H1 (cell line): ENCODE results near the gene KDR. TPM values are rescaled to one million over a fixed set of nuclear protein-coding genes. Genes with fewer than 3 reads are reported as not detected.

Experiments used
- polyA plus RNA-seq, 7 experiments: library from polyadenylated mRNA; depleted of rRNA in 3 of 7; stranded (reverse) in 5 of 7; unstranded in 2 of 7; fragments of >200 nt in 5 of 7; fragments of 200-250 nt in 2 of 7; gene quantifications; 1 replicate in 5 of 7; 2 replicates in 1 of 7; 4 replicates in 1 of 7; pipeline versions ENCODE4 v1.2.1 to v1.2.3, GENCODE V29; 2011 to 2013; ENCODE audit warnings: missing spikeins in 2 of 7, mixed read lengths in 2 of 7
- total RNA-seq: library from RNA; stranded (reverse); fragmentation: NEBNext Ultra II Directional; extraction: Animal tissue kit (Norgen Biotek cat#: 25700); gene quantifications from 2 replicates; pipeline ENCODE4 v1.2.1, GENCODE V29; 2021
- TF ChIP-seq, protein P1 (sequence below): fragments of 300-600 bp; sonication (generic); IDR thresholded peaks from 2 replicates; pipeline ENCODE4 v1.7.1; 2012; ENCODE audit warnings: low read length, moderate library complexity, mild to moderate bottlenecking, inconsistent platforms; ENCODE audit not compliant: insufficient replicate concordance

Gene KDR
- total and polyA plus RNA-seq, 2 of the 8 experiments (the other 6 are each of a cell fraction or from before 2014, with no cell fraction given), result 69.3 to 106 TPM

DNA sequence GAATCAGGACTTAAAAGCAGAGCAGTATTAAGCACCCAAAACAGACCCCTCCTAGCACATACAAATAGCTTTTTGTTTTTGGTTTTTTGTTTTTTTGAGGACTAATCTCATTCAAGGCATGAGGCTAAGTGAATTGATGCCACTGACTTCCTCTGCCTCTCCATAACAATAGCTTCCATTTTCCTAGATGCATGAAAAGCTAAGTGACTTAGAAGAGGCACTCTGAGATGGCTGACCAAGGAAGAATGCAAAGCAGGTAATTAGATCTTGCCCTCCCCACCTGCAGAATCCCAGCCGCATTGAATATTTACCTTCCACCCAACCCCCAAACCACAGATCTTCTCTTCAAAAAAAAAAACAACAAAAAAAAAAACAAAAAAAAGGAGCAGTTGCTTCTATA, 7.4 kb upstream of the KDR start (continued):
- TF ChIP-seq, protein P1, sequence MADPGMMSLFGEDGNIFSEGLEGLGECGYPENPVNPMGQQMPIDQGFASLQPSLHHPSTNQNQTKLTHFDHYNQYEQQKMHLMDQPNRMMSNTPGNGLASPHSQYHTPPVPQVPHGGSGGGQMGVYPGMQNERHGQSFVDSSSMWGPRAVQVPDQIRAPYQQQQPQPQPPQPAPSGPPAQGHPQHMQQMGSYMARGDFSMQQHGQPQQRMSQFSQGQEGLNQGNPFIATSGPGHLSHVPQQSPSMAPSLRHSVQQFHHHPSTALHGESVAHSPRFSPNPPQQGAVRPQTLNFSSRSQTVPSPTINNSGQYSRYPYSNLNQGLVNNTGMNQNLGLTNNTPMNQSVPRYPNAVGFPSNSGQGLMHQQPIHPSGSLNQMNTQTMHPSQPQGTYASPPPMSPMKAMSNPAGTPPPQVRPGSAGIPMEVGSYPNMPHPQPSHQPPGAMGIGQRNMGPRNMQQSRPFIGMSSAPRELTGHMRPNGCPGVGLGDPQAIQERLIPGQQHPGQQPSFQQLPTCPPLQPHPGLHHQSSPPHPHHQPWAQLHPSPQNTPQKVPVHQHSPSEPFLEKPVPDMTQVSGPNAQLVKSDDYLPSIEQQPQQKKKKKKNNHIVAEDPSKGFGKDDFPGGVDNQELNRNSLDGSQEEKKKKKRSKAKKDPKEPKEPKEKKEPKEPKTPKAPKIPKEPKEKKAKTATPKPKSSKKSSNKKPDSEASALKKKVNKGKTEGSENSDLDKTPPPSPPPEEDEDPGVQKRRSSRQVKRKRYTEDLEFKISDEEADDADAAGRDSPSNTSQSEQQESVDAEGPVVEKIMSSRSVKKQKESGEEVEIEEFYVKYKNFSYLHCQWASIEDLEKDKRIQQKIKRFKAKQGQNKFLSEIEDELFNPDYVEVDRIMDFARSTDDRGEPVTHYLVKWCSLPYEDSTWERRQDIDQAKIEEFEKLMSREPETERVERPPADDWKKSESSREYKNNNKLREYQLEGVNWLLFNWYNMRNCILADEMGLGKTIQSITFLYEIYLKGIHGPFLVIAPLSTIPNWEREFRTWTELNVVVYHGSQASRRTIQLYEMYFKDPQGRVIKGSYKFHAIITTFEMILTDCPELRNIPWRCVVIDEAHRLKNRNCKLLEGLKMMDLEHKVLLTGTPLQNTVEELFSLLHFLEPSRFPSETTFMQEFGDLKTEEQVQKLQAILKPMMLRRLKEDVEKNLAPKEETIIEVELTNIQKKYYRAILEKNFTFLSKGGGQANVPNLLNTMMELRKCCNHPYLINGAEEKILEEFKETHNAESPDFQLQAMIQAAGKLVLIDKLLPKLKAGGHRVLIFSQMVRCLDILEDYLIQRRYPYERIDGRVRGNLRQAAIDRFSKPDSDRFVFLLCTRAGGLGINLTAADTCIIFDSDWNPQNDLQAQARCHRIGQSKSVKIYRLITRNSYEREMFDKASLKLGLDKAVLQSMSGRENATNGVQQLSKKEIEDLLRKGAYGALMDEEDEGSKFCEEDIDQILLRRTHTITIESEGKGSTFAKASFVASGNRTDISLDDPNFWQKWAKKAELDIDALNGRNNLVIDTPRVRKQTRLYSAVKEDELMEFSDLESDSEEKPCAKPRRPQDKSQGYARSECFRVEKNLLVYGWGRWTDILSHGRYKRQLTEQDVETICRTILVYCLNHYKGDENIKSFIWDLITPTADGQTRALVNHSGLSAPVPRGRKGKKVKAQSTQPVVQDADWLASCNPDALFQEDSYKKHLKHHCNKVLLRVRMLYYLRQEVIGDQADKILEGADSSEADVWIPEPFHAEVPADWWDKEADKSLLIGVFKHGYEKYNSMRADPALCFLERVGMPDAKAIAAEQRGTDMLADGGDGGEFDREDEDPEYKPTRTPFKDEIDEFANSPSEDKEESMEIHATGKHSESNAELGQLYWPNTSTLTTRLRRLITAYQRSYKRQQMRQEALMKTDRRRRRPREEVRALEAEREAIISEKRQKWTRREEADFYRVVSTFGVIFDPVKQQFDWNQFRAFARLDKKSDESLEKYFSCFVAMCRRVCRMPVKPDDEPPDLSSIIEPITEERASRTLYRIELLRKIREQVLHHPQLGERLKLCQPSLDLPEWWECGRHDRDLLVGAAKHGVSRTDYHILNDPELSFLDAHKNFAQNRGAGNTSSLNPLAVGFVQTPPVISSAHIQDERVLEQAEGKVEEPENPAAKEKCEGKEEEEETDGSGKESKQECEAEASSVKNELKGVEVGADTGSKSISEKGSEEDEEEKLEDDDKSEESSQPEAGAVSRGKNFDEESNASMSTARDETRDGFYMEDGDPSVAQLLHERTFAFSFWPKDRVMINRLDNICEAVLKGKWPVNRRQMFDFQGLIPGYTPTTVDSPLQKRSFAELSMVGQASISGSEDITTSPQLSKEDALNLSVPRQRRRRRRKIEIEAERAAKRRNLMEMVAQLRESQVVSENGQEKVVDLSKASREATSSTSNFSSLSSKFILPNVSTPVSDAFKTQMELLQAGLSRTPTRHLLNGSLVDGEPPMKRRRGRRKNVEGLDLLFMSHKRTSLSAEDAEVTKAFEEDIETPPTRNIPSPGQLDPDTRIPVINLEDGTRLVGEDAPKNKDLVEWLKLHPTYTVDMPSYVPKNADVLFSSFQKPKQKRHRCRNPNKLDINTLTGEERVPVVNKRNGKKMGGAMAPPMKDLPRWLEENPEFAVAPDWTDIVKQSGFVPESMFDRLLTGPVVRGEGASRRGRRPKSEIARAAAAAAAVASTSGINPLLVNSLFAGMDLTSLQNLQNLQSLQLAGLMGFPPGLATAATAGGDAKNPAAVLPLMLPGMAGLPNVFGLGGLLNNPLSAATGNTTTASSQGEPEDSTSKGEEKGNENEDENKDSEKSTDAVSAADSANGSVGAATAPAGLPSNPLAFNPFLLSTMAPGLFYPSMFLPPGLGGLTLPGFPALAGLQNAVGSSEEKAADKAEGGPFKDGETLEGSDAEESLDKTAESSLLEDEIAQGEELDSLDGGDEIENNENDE, result no peak
